GM12878 (cell line): ENCODE data around the gene B3GNT9. TPM values are rescaled to one million over a fixed set of nuclear protein-coding genes. Genes with fewer than 3 reads are reported as not detected.

ENCODE experiments used
- ATAC-seq: fragments of 200-7000 bp; cut with Tn5 transposase; 3 replicates; pipeline ENCODE4 v1.9.1; 2020; ENCODE audit warnings: mild to moderate bottlenecking, moderate library complexity
- BruUV-seq: library from RNA; stranded (reverse); fragments of 400-500 nt; replicated peaks from 2 replicates; lab custom pipeline; 2021; lab: Mats Ljungman, UMichigan
- CTCF ChIA-PET: fragments of 300-600 bp; sonication (Branson Sonifier 250); formaldehyde crosslinking; extraction: SDS; loops from one replicate; lab custom pipeline; 2021; ENCODE audit warnings: inconsistent platforms; lab: Yijun Ruan, JAX
- POLR2A ChIA-PET: fragments of 350-600 bp; formaldehyde crosslinking; extraction: SDS; loops from one replicate; lab custom pipeline; 2021; ENCODE audit warnings: inconsistent platforms; lab: Charles Lee
- RAD21 ChIA-PET: fragments of 300-600 bp; sonication (Branson Sonifier 250); formaldehyde crosslinking; loops from one replicate; lab custom pipeline; 2023; ENCODE audit warnings: antibody characterized with exemption; ENCODE audit not compliant: unreplicated experiment; lab: Charles Lee
- SMC1A ChIA-PET: fragments of 300-600 bp; sonication (Branson Sonifier 250); formaldehyde crosslinking; loops from one replicate; lab custom pipeline; 2023; ENCODE audit not compliant: unreplicated experiment, uncharacterized antibody; lab: Charles Lee
- DNase-seq: peaks from one replicate; pipeline ENCODE4 v3.0.0-alpha.2; 2011; ENCODE audit warnings: low read depth, low spot score
- FAIRE-seq: peaks from 3 replicates; lab custom pipeline; 2011; peaks lifted over from hg19 to GRCh38; lab: Jason Lieb, UNC
- H2AFZ ChIP-seq: 2 replicates; pipeline ENCODE4 v1.6.0; 2011; ENCODE audit warnings: low read depth, low read length, control low read depth; ENCODE audit not compliant: control insufficient read depth
- H3K27ac ChIP-seq: 2 replicates; pipeline ENCODE4 v1.5.1; 2011; ENCODE audit warnings: control low read depth; ENCODE audit not compliant: control insufficient read depth, insufficient read depth
- H3K27me3 ChIP-seq, 2 experiments: replicated peaks in 1 of 2; 2 replicates each; pipeline versions ENCODE4 v1.6.0 to v1.6.1; 2011; ENCODE audit warnings: low read length in 1 of 2; ENCODE audit not compliant: control insufficient read depth in 2 of 2, insufficient read depth in 2 of 2
- H3K36me3 ChIP-seq, 2 experiments: 2 replicates each; pipeline ENCODE4 v1.5.1; 2011; ENCODE audit warnings: low read length in 1 of 2; ENCODE audit not compliant: control insufficient read depth in 2 of 2, insufficient read depth in 2 of 2
- H3K4me1 ChIP-seq: 2 replicates; pipeline ENCODE4 v1.6.1; 2011; ENCODE audit warnings: mild to moderate bottlenecking, low read length, moderate library complexity, mixed read lengths; ENCODE audit not compliant: control insufficient read depth, insufficient read depth
- H3K4me2 ChIP-seq: 2 replicates; pipeline ENCODE4 v1.6.0; 2011; ENCODE audit warnings: control low read depth; ENCODE audit not compliant: control insufficient read depth, insufficient read depth
- H3K4me3 ChIP-seq: fragments of 200-600 bp; sonication (generic); 2 replicates; pipeline ENCODE4 v1.5.1; 2016
- H3K79me2 ChIP-seq: 2 replicates; pipeline ENCODE4 v1.6.0; 2011; ENCODE audit warnings: low read length; ENCODE audit not compliant: control insufficient read depth, insufficient read depth
- H3K9ac ChIP-seq: 2 replicates; pipeline ENCODE4 v1.8.0; 2011; ENCODE audit warnings: low read length, control low read depth, mixed read lengths; ENCODE audit not compliant: control insufficient read depth, insufficient read depth
- H3K9me3 ChIP-seq: replicated peaks from 3 replicates; pipeline ENCODE4 v1.5.1; 2011; ENCODE audit warnings: mild to moderate bottlenecking, low read length; ENCODE audit not compliant: control insufficient read depth, insufficient read depth
- H4K20me1 ChIP-seq: 2 replicates; pipeline ENCODE4 v1.6.0; 2011; ENCODE audit not compliant: control insufficient read depth, insufficient read depth
- ASH2L ChIP-seq: fragments of 300-600, 200-600 bp; sonication (generic); IDR thresholded peaks from 2 replicates; pipeline ENCODE4 v1.6.1; 2017; ENCODE audit warnings: low read depth, mild to moderate bottlenecking, borderline replicate concordance
- ATF7 ChIP-seq: fragments of 450-650 bp; IDR thresholded peaks from 2 replicates; pipeline ENCODE4 v1.6.1; 2016; ENCODE audit warnings: low read depth, mild to moderate bottlenecking
- BACH1 ChIP-seq: fragments of 450-650 bp; IDR thresholded peaks from 2 replicates; pipeline ENCODE4 v1.6.1; 2017; ENCODE audit warnings: mild to moderate bottlenecking, borderline replicate concordance
- CEBPB ChIP-seq, 2 experiments: fragments of 150-350 bp in 1 of 2; IDR thresholded peaks; 2 replicates each; pipeline ENCODE4 v1.6.1; 2012 to 2014; ENCODE audit warnings: low read depth in 2 of 2, low read length in 2 of 2, borderline replicate concordance in 1 of 2, inconsistent platforms in 1 of 2
- GABPA ChIP-seq: IDR thresholded peaks from 2 replicates; pipeline ENCODE4 v1.6.1; 2014; ENCODE audit warnings: antibody characterized with exemption, low read depth, mild to moderate bottlenecking, inconsistent platforms
- KLF5 ChIP-seq: fragments of 450-650 bp; IDR thresholded peaks from 2 replicates; pipeline ENCODE4 v1.6.1; 2014; ENCODE audit warnings: mild to moderate bottlenecking; ENCODE audit not compliant: partially characterized antibody
- NRF1 ChIP-seq: conservative IDR thresholded peaks from 2 replicates; pipeline ENCODE4 v1.6.1; 2011; ENCODE audit warnings: mild to moderate bottlenecking, low read depth, low read length, improper control_type of control experiment
- POLR2AphosphoS2 ChIP-seq: IDR thresholded peaks from 2 replicates; pipeline ENCODE4 v1.6.1; 2011; ENCODE audit warnings: low read depth, mild to moderate bottlenecking, low read length, improper control_type of control experiment, moderate library complexity
- SIN3A ChIP-seq: IDR thresholded peaks from 2 replicates; pipeline ENCODE4 v1.6.1; 2012; ENCODE audit warnings: low read depth, low read length, improper control_type of control experiment
- SIX5 ChIP-seq: IDR thresholded peaks from 2 replicates; pipeline ENCODE4 v1.6.1; 2011; ENCODE audit warnings: mild to moderate bottlenecking, low read depth, low read length, moderate library complexity; ENCODE audit not compliant: severe bottlenecking
- SMAD1 ChIP-seq: fragments of 450-650 bp; IDR thresholded peaks from 2 replicates; pipeline ENCODE4 v1.6.1; 2018; ENCODE audit warnings: mild to moderate bottlenecking, low read depth; ENCODE audit not compliant: partially characterized antibody
- SRF ChIP-seq, 2 experiments: IDR thresholded peaks; 2 replicates each; pipeline ENCODE4 v1.6.1; 2011; ENCODE audit warnings: low read depth in 2 of 2, low read length in 2 of 2, mild to moderate bottlenecking in 1 of 2, moderate library complexity in 1 of 2
- TCF7 ChIP-seq: IDR thresholded peaks from 2 replicates; pipeline ENCODE4 v1.6.1; 2014; ENCODE audit warnings: antibody characterized with exemption, borderline replicate concordance
- YBX1 ChIP-seq: fragments of 450-650 bp; IDR thresholded peaks from 2 replicates; pipeline ENCODE4 v1.6.1; 2016; ENCODE audit warnings: antibody characterized with exemption
- ZNF24 ChIP-seq: fragments of 450-650 bp; IDR thresholded peaks from 2 replicates; pipeline ENCODE4 v1.6.1; 2017; ENCODE audit warnings: antibody characterized with exemption, mild to moderate bottlenecking
- WGBS: methylation state at CpG from one replicate; pipeline ENCODE4 v1.1.6; 2016; ENCODE audit warnings: low lambda C conversion rate; ENCODE audit not compliant: insufficient replicate concordance, insufficient coverage; ENCODE audit errors: missing lambda C conversion rate; 5-methylcytosine and 5-hydroxymethylcytosine counted together
- in situ Hi-C: fragments of 300-500 bp; cut with MboI; formaldehyde crosslinking; loops from 9 replicates; pipeline ENCODE4 v1.14.3; 2018; ENCODE audit warnings: mixed read lengths
- intact Hi-C: fragments of 100-400 bp; cut with micrococcal nuclease; formaldehyde crosslinking; loops from one replicate; pipeline ENCODE4 v1.14.2; 2022; ENCODE audit not compliant: unreplicated experiment
- polyA plus RNA-seq, 11 experiments: library from polyadenylated mRNA; depleted of rRNA in 4 of 11; unstranded in 6 of 11; stranded (reverse) in 5 of 11; fragments of >200 nt; fragmentation: Nextera tagmentation in 4 of 11; fragmentation: Illumina TruSeq in 1 of 11; extraction: Ambion mirVana in 4 of 11; extraction: Trizol in 1 of 11; gene quantifications; 1 replicate in 1 of 11; 2 replicates in 10 of 11; pipeline versions ENCODE4 v1.2.1 to v1.2.3, GENCODE V29; 2011 to 2016; ENCODE audit warnings: inconsistent platforms in 2 of 11, missing spikeins in 2 of 11, low read depth in 1 of 11
- total RNA-seq, 4 experiments: library from RNA; depleted of rRNA in 3 of 4; stranded (reverse); fragments of >200 nt in 3 of 4; fragmentation: Illumina TruSeq in 1 of 4; extraction: Trizol in 1 of 4; gene quantifications; 2 replicates each; pipeline versions ENCODE4 v1.2.1 to v1.2.3, GENCODE V29; 2013 to 2021
- TF ChIP-seq, protein P1 (sequence below): IDR thresholded peaks from 2 replicates; pipeline ENCODE4 v1.6.1; 2012; ENCODE audit warnings: low read length, inconsistent platforms
- TF ChIP-seq, protein P2 (sequence below): fragments of 450-650 bp; IDR thresholded peaks from 2 replicates; pipeline ENCODE4 v1.6.1; 2017; ENCODE audit warnings: antibody characterized with exemption, mild to moderate bottlenecking, moderate library complexity

B3GNT9 gene
- total and polyA plus RNA-seq, 10 of the 15 experiments (the other 5 are each of a cell fraction or from before 2014, with no cell fraction given) = 0.08 to 5.0 (median 1.9) TPM

DNA sequence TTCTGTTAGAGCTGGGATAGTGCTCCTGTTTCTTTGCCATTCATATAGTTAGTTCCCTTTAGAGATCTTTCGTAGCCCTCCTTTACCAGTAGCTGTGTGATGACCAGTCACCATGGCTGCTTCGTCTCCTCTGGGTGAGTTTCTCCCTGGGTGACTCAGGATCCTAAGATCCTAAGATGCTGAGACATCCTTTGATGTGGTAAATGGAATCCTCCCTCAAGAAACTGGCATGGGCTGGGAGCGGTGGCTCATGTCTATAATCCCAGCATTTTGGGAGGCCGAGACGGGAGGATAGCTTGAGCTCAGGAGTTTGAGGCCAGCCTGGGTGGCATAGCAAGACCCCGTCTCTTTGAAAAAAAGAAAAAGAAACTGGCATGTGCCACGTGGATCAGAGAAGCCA is 35.2 kb downstream of the B3GNT9 start (continued):
- TF ChIP-seq GABPA (no peak), BACH1 (no peak), SIN3A (no peak), SRF (IDR thresholded peaks at IDR 0.05; ENCODE audit: low read depth in 2 of 2, low read length in 2 of 2) (no peak), SIX5 (no peak), NRF1 (no peak), ZNF24 (no peak), TCF7 (no peak), ASH2L (no peak), POLR2AphosphoS2 (no peak)
- TF ChIP-seq, protein P1, sequence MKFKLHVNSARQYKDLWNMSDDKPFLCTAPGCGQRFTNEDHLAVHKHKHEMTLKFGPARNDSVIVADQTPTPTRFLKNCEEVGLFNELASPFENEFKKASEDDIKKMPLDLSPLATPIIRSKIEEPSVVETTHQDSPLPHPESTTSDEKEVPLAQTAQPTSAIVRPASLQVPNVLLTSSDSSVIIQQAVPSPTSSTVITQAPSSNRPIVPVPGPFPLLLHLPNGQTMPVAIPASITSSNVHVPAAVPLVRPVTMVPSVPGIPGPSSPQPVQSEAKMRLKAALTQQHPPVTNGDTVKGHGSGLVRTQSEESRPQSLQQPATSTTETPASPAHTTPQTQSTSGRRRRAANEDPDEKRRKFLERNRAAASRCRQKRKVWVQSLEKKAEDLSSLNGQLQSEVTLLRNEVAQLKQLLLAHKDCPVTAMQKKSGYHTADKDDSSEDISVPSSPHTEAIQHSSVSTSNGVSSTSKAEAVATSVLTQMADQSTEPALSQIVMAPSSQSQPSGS = no peak

DNA sequence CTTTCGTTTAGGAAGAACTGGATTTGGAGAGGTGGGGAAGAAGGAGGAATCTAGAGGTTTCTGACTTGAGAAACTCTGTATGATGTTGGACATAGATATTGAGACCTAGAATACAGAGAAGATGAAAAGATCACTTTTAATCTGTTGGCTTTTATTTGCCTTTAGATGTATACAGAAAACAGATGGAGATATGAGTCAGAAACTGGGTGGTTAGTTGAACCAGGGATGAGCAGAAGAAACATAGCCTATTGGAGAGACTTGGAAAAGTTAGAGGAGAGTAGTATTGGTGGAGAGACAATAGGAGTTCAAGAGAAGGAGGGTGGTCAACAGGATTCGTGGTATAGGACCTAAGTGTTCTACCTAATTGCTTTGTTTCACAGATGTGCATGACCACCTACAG is 36.0 kb downstream of the B3GNT9 start:
- H3K79me2 ChIP-seq = peaks cover 22% of the 10 kb centered on the region
- no peaks in the 10 kb centered on the region; a peak in 1 of 4 replicates for H3K36me3 ChIP-seq
- DNase-seq (no peak), ATAC-seq (no peak), FAIRE-seq (no peak)
- H3K4me2 ChIP-seq = no peak overlapping the region
- H3K9ac ChIP-seq = no peak overlapping the region
- no TSS peak for BruUV-seq
- CTCF ChIA-PET = interaction anchor here (1.0 to 2.9 kb wide), 4 partner anchors 14 to 160 kb away, joined by 4 to 12 read pairs (median 4); no protein-coding TSS in a partner anchor
- WGBS = 53% methylated on average over 2 of the region's 2 CpGs
- POLR2A ChIA-PET = interaction anchor here (1.0 kb wide), 1 partner anchor 10 kb away, joined by 4 read pairs; no protein-coding TSS in a partner anchor
- H3K27me3 ChIP-seq = no peaks in the 10 kb centered on the region
- intact Hi-C loops (no loop called here), in situ Hi-C loops (no loop called here)
- H3K4me1 ChIP-seq = peaks cover 3% of the 10 kb centered on the region; the same call in 1 of the 2 replicates
- H3K27ac ChIP-seq = no peak overlapping the region
- H3K4me3 ChIP-seq = no peak overlapping the region
- H3K9me3 ChIP-seq = no peaks in the 10 kb centered on the region
- SMC1A ChIA-PET = interaction anchor here (1.3 to 2.1 kb wide), 3 partner anchors 14 to 96 kb away, joined by 3 to 8 read pairs (median 4); no protein-coding TSS in a partner anchor
- no peak overlapping the region for H2AFZ ChIP-seq
- RAD21 ChIA-PET = no interaction called here
- TF ChIP-seq YBX1 (no peak), KLF5 (no peak), SMAD1 (no peak), CEBPB (IDR thresholded peaks at IDR 0.05; ENCODE audit: borderline replicate concordance in 1 of 2, low read depth in 2 of 2, low read length in 2 of 2) (no peak), NRF1 (no peak), ATF7 (no peak)
- TF ChIP-seq, protein P2, sequence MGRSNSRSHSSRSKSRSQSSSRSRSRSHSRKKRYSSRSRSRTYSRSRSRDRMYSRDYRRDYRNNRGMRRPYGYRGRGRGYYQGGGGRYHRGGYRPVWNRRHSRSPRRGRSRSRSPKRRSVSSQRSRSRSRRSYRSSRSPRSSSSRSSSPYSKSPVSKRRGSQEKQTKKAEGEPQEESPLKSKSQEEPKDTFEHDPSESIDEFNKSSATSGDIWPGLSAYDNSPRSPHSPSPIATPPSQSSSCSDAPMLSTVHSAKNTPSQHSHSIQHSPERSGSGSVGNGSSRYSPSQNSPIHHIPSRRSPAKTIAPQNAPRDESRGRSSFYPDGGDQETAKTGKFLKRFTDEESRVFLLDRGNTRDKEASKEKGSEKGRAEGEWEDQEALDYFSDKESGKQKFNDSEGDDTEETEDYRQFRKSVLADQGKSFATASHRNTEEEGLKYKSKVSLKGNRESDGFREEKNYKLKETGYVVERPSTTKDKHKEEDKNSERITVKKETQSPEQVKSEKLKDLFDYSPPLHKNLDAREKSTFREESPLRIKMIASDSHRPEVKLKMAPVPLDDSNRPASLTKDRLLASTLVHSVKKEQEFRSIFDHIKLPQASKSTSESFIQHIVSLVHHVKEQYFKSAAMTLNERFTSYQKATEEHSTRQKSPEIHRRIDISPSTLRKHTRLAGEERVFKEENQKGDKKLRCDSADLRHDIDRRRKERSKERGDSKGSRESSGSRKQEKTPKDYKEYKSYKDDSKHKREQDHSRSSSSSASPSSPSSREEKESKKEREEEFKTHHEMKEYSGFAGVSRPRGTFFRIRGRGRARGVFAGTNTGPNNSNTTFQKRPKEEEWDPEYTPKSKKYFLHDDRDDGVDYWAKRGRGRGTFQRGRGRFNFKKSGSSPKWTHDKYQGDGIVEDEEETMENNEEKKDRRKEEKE = no peak
- no peaks in the 10 kb centered on the region for H4K20me1 ChIP-seq
